NCI-H187 (cell line): Measurements from ENCODE around the gene P2RY8.
"Not testable (repeated sequence)": the region's sequence is repeated elsewhere in the genome, so short reads cannot be mapped to it uniquely, and the experiment has no call there.

Experiments
- DNase-seq, 2 experiments: peaks; one replicate each; lab custom pipeline; 2025; lab: John Stamatoyannopoulos, UW

The P2RY8 gene

GRCh38 chrX:1464041-1464970 lies 72.7 kb downstream of the P2RY8 start:
- no peak for DNase-seq

GRCh38 chrX:1463581-1463980 lies 73.4 kb downstream of the P2RY8 start:
- DNase-seq = no peak

GRCh38 chrX:1462596-1463251 lies 74.3 kb downstream of the P2RY8 start:
- DNase-seq = no peak

GRCh38 chrX:1462110-1462509 lies 74.9 kb downstream of the P2RY8 start:
- no peak for DNase-seq

- DNase-seq = no peak
Measured at GRCh38 chrX:1455948-1456280, 81.1 kb downstream of the P2RY8 start.

- DNase-seq = no peak
Measured at GRCh38 chrX:1453951-1454785, 82.8 kb downstream of the P2RY8 start.

GRCh38 chrX:1453395-1453783 lies 83.6 kb downstream of the P2RY8 start:
- no peak for DNase-seq

GRCh38 chrX:1452516-1453394 lies 84.2 kb downstream of the P2RY8 start, which contains the start of gene ASMTL:
TSS of gene ASMTL (minus strand) at chrX:1452909. CDS start at chrX:1452840, 69 bp downstream.
- no peak for DNase-seq

GRCh38 chrX:1451661-1452515 lies 85.1 kb downstream of the P2RY8 start:
- DNase-seq = no peak

GRCh38 chrX:1451251-1451660 lies 85.7 kb downstream of the P2RY8 start:
- no peak for DNase-seq

GRCh38 chrX:1450361-1451161 lies 86.4 kb downstream of the P2RY8 start:
- no peak for DNase-seq

- no peak for DNase-seq
Measured at GRCh38 chrX:1449823-1450149, 87.2 kb downstream of the P2RY8 start.

- no peak for DNase-seq
Measured at GRCh38 chrX:1449036-1449822, 87.8 kb downstream of the P2RY8 start.

- DNase-seq = not testable (repeated sequence)
Measured at GRCh38 chrX:1448573-1449001, 88.4 kb downstream of the P2RY8 start.

GRCh38 chrX:1447969-1448572 lies 88.9 kb downstream of the P2RY8 start:
- DNase-seq = not testable (repeated sequence)

- DNase-seq = not testable (repeated sequence)
Measured at GRCh38 chrX:1446984-1447968, 89.7 kb downstream of the P2RY8 start.
